Uterus (tissue), 2 donors: ENCODE results near the gene DISP3.

Experiments
- POLR2A ChIP-seq, 2 donors: fragments of 450-650 bp; IDR thresholded peaks; one replicate each; pipeline ENCODE4 v1.6.1; 2016; ENCODE audit warnings: antibody characterized with exemption in 2 of 2, mild to moderate bottlenecking in 1 of 2, moderate library complexity in 1 of 2
- TF ChIP-seq, protein P1 (sequence below), 4 experiments: fragments of 200-600 bp in 2 of 4; fragments of 450-650 bp in 2 of 4; sonication (generic) in 2 of 4; IDR thresholded peaks; one replicate each; pipeline ENCODE4 v1.5.1; 2016 to 2019; ENCODE audit warnings: antibody characterized with exemption in 4 of 4, mild to moderate bottlenecking in 2 of 4, moderate library complexity in 1 of 4

GRCh38 chr1:11540773-11541160 lies 61.8 kb downstream of the DISP3 start:
- TF ChIP-seq, protein P1, sequence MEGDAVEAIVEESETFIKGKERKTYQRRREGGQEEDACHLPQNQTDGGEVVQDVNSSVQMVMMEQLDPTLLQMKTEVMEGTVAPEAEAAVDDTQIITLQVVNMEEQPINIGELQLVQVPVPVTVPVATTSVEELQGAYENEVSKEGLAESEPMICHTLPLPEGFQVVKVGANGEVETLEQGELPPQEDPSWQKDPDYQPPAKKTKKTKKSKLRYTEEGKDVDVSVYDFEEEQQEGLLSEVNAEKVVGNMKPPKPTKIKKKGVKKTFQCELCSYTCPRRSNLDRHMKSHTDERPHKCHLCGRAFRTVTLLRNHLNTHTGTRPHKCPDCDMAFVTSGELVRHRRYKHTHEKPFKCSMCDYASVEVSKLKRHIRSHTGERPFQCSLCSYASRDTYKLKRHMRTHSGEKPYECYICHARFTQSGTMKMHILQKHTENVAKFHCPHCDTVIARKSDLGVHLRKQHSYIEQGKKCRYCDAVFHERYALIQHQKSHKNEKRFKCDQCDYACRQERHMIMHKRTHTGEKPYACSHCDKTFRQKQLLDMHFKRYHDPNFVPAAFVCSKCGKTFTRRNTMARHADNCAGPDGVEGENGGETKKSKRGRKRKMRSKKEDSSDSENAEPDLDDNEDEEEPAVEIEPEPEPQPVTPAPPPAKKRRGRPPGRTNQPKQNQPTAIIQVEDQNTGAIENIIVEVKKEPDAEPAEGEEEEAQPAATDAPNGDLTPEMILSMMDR (IDR thresholded peaks at IDR 0.05), result no peak
- no peak for TF ChIP-seq POLR2A (IDR thresholded peaks at IDR 0.05)
